Medulla oblongata (tissue), 1 donor: Measurements from ENCODE around the gene SP3.
A peak's percentile ranks its signal among the peaks of the same experiment; 100 is the strongest.

Source experiments
- DNase-seq: peaks from one replicate; pipeline ENCODE4 v3.0.0-alpha.2; 2015; ENCODE audit errors: extremely low spot score

SP3 gene

DNA sequence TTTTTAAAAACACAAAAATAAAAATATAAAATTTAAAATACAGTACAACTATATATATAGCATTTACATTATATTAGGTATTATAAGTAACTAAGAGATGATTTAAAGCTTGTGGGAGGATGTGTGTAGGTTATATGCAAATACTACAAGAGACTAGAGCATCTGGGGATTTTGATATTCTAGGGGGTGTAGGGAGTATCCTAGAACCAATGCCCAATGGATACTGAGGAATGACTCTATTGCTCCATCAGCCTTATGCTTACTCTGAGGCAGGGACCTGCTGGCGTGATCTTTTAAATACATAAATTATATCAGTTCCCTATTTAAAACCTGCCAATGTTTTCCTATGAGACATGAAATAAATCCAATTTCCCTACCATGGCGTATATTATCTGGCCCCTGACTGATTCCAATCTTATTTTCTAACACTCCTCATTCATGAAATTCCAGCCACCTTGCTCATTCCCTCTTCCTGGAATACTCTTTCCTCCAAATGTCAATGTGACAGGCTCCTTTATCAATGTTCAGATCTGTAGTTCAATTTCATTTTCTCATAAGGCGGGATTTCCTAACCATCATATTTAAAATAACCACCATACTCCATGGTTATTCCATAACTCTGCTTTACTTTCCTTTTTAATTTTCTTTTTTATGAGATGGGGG is 22.2 kb downstream of the SP3 start:
- DNase-seq, result no peak

GRCh38 chr2:173941567-173941966 is 23.6 kb downstream of the SP3 start:
- no peak for DNase-seq

DNA sequence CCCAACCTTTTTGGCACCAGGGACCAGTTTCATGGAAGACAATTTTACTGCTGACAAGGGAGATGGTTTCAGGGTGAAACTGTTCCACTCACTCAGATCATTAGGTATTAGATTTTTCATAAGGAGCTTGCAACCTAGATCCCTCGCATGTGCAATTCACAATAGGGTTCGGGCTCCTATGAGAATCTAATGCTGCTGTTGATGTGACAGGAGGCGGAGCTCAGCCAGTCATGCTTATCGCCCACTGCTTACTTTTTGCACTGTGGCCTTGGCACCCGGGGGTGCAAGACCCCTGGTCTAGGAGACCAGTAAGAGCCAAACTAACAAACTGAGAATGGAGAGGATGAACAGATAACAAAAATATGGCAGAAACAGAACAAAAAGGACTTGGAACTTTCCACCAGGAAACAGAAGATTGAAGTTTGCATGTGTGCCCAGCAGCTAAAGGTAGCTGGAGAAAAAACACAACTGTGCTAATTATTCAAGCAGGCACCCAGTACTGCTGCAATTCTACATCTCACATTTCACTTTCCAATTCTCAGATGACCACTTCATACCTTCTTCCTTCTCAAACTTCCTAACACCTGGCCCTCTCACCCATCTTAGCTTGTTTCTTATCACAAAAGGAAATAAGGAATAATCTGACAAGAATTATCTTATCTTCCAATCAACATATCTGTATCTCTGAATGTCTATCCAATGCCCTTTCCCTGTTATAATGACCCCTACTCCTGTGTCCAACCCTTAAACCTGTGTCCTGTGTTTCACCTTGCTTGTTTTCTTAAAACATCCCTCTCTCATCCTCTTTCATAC is 24.8 kb downstream of the SP3 start:
- no peak for DNase-seq

- DNase-seq, result no peak
These were observed 26.3 kb downstream of the SP3 start for GRCh38 chr2:173938700-173939384.

- DNase-seq, result no peak
These were observed 29.9 kb downstream of the SP3 start for GRCh38 chr2:173935305-173935704.

DNA sequence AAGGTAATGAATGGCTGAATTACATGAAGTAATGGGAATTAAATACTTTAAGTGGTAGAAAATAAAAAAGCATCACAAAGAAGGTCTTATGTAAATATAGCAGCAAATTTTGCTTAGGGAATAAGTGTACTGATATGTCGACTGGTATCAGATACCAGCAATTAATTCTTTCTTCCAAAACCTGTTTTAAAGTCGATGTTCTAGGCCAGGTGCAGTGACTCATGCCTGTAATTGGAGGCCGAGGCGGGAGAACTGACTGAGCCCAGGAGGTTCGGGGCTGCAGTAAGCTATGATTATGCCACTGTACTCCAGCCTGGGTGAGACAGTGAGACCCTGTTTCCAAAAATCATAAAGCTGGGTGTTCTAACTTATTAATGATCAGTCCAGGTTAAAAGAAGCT is 30.3 kb downstream of the SP3 start:
- DNase-seq, result no peak

GRCh38 chr2:173931751-173932150 is 33.4 kb downstream of the SP3 start:
- no peak for DNase-seq

DNA sequence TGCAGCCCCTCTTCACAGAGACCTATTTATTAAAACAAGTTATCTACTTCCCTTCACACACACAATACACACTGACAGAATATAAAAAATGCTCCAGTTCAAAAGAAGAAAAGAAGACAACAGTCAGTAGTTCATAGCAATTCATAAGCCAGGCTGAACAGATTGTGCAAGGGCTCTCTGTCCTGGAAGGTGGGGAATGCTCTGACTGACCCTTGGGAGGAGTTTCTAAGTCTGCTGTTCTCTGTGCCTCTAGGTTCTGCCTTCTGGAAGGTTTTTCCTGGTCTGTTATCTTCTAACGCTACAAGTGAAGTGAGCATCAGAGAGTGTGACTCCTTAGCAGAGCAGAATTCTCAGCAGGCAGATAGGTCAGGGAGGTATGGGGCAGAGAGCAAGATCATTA is 35.7 kb downstream of the SP3 start:
- no peak for DNase-seq

DNA sequence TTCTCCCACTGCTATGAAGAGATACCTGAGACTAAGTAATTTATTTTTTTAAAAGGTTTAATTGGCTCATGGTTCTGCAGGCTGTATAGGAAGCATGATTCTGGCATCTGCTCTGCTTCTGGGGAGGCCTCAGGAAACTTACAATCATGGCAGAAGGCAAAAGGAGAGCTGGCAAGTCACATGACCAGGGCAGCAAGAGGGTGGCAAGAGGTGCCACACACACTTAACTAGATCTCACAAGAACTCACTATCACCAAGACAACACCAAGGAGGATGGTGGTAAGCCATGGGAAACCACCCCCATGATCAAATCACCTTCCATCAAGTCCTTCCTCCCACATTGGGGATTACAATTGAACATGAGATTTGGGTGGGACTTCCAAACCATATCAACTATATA is 38.3 kb downstream of the SP3 start:
- DNase-seq, result no peak

DNA sequence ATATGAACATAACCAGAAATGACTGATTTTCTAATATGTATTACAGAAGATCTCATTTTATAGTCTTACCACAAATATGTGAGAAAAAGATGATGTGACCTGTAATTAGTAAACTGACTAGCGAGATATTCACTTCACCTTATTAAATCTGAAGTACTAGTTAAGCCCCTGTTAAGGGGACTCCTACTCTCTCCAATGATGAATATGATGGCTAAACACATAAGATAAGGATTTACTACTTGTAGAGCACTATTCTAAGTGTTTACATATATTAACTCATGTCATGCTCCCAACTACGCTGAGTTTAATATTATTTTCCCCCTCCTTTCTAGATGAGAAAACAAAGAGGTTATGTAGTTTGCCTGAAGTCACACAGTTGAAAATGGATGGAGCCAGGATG is 40.9 kb downstream of the SP3 start:
- DNase-seq, result no peak

GRCh38 chr2:173922760-173923159 is 42.4 kb downstream of the SP3 start:
- no peak for DNase-seq

- DNase-seq, result no peak
These were observed 43.1 kb downstream of the SP3 start for GRCh38 chr2:173922068-173922467.

DNA sequence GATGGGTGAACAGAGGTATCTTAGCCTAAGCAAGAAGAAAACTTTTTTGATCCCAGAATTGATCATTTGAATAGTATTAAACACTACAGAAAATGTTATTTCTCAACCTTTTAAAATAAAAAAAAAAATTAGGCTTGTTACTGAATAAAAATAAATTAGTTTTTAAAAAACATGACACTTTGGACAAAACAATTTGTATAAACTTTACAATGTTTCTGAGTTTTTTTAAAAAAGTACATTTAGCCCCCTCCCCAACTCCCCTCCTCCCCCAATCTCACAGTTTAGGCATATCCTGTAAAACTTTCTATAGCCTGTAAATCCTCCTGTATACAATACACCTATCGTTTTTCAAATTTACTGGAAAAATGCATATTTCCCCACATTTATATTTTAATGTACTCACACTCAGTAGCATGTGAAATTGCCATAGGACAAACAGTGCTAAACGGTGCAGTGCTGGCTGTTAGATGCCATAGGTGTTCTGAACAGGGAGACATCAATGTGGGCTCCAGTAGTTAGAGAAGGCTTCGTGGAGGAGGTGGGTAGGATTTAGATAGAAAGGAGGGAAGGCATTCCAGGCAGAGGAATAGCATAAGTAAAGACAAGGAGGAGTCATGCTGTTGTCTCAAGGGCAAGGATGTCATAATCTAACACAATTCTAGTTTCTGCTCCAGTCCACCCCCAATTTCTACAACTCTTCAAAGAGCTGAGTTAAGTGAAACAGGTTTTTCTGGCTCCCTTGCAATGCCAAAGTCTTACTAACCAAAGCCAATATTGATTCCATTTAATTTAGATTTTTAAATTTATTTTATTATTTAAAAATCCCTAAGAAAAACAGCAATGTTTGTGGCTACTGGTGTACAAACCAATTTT is 50.9 kb downstream of the SP3 start:
- no peak for DNase-seq

GRCh38 chr2:173909846-173910245 is 55.3 kb downstream of the SP3 start:
- DNase-seq, result no peak

DNA sequence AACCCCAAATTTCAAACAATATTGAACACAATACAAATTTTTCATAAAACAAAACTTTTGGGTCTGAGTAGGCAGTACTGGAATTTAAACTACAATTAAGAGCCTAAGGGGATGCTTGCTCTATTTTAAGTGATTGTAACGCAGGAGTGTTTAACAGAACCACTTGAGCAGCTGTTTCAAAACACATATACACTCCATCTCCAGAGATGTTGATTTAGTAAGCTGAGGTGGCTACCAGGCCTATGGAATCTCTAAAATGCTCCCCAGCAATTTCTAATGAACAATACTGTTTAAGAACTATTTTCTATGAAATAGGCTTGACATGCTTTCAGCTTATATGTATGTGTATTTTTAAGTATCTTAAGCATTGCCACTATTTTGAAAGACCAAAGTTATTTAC is 58.5 kb downstream of the SP3 start:
- no peak for DNase-seq

GRCh38 chr2:173903601-173904394 is 61.4 kb downstream of the SP3 start:
- no peak for DNase-seq

DNA sequence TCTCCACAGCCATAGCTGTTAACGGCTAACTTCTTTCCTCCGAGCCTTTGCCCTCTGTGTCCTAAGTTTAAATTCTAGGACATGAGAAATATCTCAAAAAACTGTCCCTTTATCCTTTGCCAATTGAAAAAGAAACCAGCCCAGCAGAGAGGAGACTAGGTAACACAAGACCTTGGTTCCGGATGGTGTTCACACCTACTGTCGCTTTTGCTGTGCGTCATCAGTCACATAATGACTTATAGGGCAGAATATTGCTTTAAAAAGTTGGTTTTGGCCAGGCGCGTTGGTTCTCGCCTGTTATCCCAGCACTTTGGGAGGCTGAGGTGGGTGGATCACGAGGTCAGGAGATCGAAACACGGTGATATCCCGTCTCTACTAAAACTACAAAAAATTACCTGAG is 66.2 kb downstream of the SP3 start:
- DNase-seq, result no peak

GRCh38 chr2:173898178-173898668 is 67.0 kb downstream of the SP3 start:
- DNase-seq, result peak; percentile 36

GRCh38 chr2:173896755-173897154 is 68.4 kb downstream of the SP3 start:
- no peak for DNase-seq

- DNase-seq, result no peak
These were observed 72.8 kb downstream of the SP3 start for GRCh38 chr2:173892341-173892740.
